GM21717 (cell line): ENCODE results near the gene LRFN3.

Experiments
- ATAC-seq: cut with Tn5 transposase; IDR thresholded peaks from one replicate; pipeline ENCODE4 v1.9.1; 2021; ENCODE audit warnings: mild to moderate bottlenecking, moderate library complexity; ENCODE audit not compliant: unreplicated experiment

LRFN3 gene

DNA sequence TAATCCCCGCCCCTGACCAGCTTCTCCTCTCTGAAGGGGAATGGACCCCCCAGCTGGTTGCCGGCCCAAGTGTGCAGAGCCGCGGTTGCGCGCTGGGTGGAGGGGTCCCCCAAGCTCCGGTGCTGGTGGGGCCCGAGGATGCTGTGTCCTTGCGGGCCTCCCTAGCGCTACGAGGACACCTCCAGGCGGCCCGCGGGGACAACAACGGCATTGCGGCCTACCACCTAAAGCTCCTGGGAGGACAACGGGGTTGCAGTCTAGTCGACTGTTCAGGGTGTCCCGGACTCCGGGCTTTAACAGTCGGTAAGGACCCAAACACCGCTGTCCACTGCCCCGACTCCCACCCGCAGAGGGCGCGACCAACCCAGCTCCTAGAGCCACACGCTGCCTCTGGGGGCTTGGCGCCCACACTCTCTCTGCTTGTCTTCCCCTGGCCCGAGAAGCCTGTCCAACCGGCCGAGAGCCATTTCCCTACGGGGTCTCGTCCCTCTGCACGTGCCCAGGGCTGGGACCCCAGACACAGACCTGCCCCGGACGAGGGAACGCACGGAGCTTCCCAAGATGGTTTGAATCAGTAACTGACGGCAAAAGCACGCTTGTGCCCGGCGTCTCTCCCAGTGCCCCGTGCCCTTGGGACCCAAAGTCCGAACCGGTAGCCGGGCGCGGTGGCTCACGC is 57.9 kb downstream of the LRFN3 start:
- no peak for ATAC-seq
